ENCODE results near the gene IGLL1. TPM values are rescaled to one million over a fixed set of nuclear protein-coding genes. Genes with fewer than 3 reads are reported as not detected.

Gene IGLL1
- total and polyA plus RNA-seq, 2 experiments from 2014 or later, result not detected

DNA sequence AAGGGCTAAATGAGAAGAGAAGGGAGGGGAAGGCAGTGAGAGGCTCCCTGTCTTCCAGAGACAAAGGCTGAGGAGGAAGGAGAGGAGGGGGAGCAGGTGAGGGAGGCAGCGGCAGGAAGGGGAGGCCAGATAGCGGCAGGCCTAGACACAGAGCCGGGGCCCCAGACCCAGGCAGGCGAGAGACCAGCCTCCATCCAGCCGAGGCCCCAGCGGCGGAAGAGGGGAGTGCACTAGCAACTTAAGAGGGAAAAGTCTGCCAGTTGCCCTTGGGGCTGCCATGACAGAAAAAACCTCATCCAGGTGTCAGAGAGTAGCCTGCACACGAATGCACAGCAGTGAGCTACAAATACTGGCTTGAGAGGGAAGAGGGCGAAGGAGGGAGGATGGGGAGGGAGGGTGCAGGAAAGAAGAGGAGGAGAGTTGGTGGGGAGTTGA lies 46.7 kb downstream of the IGLL1 start:
- H3K4me1 ChIP-seq (ENCODE audit: insufficient read depth), result peaks cover 46% of the 10 kb centered on the region
- no peaks in the 10 kb centered on the region for H3K79me2 ChIP-seq (replicated peaks; ENCODE audit: insufficient read depth)
- H3K27me3 ChIP-seq (ENCODE audit: insufficient read depth), result peaks cover 20% of the 10 kb centered on the region
- H3K27ac Mint-ChIP-seq, result peak overlapping the region; percentile 80
- peaks cover 41% of the 10 kb centered on the region for H3K27me3 Mint-ChIP-seq (ENCODE audit: insufficient read depth, low read depth, poor library complexity)
- peak overlapping the region; percentile 89 for H2AFZ ChIP-seq
- H3K9me3 Mint-ChIP-seq, result peaks cover 2% of the 10 kb centered on the region
- H3K4me3 ChIP-seq, result peak overlapping the region; percentile 49
- peaks cover 9% of the 10 kb centered on the region; the same call in 1 of the 2 replicates for H3F3A ChIP-seq (replicated peaks; ENCODE audit: low read depth)
- 0 out of 2 replicates have a peak overlapping the region, but pooled peaks have one; percentile 33 for H3K27ac ChIP-seq (ENCODE audit: low read depth)
- DNase-seq (ENCODE audit: low spot score) (peak; percentile 91), ATAC-seq (peak; percentile 84)
- H3K36me3 ChIP-seq (ENCODE audit: insufficient read depth), result no peaks in the 10 kb centered on the region
- no peaks in the 10 kb centered on the region for H4K20me1 ChIP-seq (replicated peaks; ENCODE audit: insufficient read depth)
- H3K9me2 ChIP-seq (ENCODE audit: insufficient read depth), result no peaks in the 10 kb centered on the region
- H3K4me1 Mint-ChIP-seq, result peaks cover 64% of the 10 kb centered on the region
- TF ChIP-seq, protein P1, sequence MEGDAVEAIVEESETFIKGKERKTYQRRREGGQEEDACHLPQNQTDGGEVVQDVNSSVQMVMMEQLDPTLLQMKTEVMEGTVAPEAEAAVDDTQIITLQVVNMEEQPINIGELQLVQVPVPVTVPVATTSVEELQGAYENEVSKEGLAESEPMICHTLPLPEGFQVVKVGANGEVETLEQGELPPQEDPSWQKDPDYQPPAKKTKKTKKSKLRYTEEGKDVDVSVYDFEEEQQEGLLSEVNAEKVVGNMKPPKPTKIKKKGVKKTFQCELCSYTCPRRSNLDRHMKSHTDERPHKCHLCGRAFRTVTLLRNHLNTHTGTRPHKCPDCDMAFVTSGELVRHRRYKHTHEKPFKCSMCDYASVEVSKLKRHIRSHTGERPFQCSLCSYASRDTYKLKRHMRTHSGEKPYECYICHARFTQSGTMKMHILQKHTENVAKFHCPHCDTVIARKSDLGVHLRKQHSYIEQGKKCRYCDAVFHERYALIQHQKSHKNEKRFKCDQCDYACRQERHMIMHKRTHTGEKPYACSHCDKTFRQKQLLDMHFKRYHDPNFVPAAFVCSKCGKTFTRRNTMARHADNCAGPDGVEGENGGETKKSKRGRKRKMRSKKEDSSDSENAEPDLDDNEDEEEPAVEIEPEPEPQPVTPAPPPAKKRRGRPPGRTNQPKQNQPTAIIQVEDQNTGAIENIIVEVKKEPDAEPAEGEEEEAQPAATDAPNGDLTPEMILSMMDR (conservative IDR thresholded peaks at IDR 0.05; ENCODE audit: low read depth in 2 of 2), result peak; percentile 25 to 57; a peak in 3 of 4 replicates
- no peak for TF ChIP-seq EZH2phosphoT487 (IDR thresholded peaks at IDR 0.05; ENCODE audit: unreplicated experiment)
- H3K36me3 Mint-ChIP-seq (ENCODE audit: low read depth), result 0 out of 3 replicates have a peak, but pooled peaks cover 4% of the 10 kb centered on the region
- peak overlapping the region; percentile 62 for H3K4me3 Mint-ChIP-seq
- peak overlapping the region; percentile 83 for H3K4me2 ChIP-seq

DNA sequence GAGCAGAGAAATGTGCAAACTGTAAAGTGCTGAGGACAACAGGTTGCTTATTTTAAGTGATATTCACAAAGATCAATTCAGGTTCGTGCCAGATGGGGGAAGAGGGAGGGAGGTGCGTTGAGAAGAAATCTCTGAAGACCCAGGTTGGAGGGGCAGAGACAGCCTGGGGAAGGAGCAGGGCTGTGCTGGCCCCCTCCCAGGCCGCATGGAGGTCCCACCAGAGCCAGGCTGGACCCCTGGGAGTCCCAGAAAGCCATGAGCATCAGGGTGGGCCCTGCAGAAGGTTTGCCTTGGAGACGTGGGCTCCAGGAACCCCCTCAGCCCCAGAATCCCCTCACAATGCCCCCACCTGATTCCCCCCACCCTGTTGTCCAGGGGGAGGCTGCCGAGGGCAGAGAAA lies 47.4 kb downstream of the IGLL1 start:
- no peaks in the 10 kb centered on the region for H3K9me2 ChIP-seq (ENCODE audit: insufficient read depth)
- H3K36me3 ChIP-seq (ENCODE audit: insufficient read depth), result no peaks in the 10 kb centered on the region
- H3K27me3 ChIP-seq (ENCODE audit: insufficient read depth), result peaks cover 22% of the 10 kb centered on the region
- DNase-seq (ENCODE audit: low spot score) (no peak), ATAC-seq (no peak)
- peaks cover 40% of the 10 kb centered on the region for H3K4me1 ChIP-seq (ENCODE audit: insufficient read depth)
- H3K27ac ChIP-seq (ENCODE audit: low read depth), result no peak overlapping the region
- peaks cover 9% of the 10 kb centered on the region; the same call in 1 of the 2 replicates for H3F3A ChIP-seq (replicated peaks; ENCODE audit: low read depth)
- peak overlapping the region; percentile 83 for H3K4me2 ChIP-seq
- no peak overlapping the region; the same call in 1 of the 2 replicates for H2AFZ ChIP-seq
- 0 out of 2 replicates have a peak overlapping the region, but pooled peaks have one; percentile 28 for H3K4me3 ChIP-seq
- no peaks in the 10 kb centered on the region for H4K20me1 ChIP-seq (replicated peaks; ENCODE audit: insufficient read depth)
- peaks cover 38% of the 10 kb centered on the region for H3K27me3 Mint-ChIP-seq (ENCODE audit: insufficient read depth, low read depth, poor library complexity)
- H3K27ac Mint-ChIP-seq, result no peak overlapping the region
- 0 out of 3 replicates have a peak, but pooled peaks cover 4% of the 10 kb centered on the region for H3K36me3 Mint-ChIP-seq (ENCODE audit: low read depth)
- H3K4me1 Mint-ChIP-seq, result peaks cover 58% of the 10 kb centered on the region
- peaks cover 2% of the 10 kb centered on the region for H3K9me3 Mint-ChIP-seq
- peak overlapping the region; percentile 62; the same call in 1 of the 3 replicates for H3K4me3 Mint-ChIP-seq
- no peaks in the 10 kb centered on the region for H3K79me2 ChIP-seq (replicated peaks; ENCODE audit: insufficient read depth)
- TF ChIP-seq CREB1 (CRISPR knock-in tag; IDR thresholded peaks at IDR 0.05; ENCODE audit: low read depth), result no peak
- TF ChIP-seq EZH2 (IDR thresholded peaks at IDR 0.05; ENCODE audit: low read depth, unreplicated experiment), result no peak
- no peak for TF ChIP-seq JUNB (IDR thresholded peaks at IDR 0.05; ENCODE audit: unreplicated experiment)
- TF ChIP-seq, protein P2, sequence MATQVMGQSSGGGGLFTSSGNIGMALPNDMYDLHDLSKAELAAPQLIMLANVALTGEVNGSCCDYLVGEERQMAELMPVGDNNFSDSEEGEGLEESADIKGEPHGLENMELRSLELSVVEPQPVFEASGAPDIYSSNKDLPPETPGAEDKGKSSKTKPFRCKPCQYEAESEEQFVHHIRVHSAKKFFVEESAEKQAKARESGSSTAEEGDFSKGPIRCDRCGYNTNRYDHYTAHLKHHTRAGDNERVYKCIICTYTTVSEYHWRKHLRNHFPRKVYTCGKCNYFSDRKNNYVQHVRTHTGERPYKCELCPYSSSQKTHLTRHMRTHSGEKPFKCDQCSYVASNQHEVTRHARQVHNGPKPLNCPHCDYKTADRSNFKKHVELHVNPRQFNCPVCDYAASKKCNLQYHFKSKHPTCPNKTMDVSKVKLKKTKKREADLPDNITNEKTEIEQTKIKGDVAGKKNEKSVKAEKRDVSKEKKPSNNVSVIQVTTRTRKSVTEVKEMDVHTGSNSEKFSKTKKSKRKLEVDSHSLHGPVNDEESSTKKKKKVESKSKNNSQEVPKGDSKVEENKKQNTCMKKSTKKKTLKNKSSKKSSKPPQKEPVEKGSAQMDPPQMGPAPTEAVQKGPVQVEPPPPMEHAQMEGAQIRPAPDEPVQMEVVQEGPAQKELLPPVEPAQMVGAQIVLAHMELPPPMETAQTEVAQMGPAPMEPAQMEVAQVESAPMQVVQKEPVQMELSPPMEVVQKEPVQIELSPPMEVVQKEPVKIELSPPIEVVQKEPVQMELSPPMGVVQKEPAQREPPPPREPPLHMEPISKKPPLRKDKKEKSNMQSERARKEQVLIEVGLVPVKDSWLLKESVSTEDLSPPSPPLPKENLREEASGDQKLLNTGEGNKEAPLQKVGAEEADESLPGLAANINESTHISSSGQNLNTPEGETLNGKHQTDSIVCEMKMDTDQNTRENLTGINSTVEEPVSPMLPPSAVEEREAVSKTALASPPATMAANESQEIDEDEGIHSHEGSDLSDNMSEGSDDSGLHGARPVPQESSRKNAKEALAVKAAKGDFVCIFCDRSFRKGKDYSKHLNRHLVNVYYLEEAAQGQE (IDR thresholded peaks at IDR 0.05; ENCODE audit: unreplicated experiment), result no peak
- no peak for TF ChIP-seq ETS1 (IDR thresholded peaks at IDR 0.05)
- TF ChIP-seq, protein P1 (conservative IDR thresholded peaks at IDR 0.05; ENCODE audit: low read depth in 2 of 2), result no peak
- no peak for TF ChIP-seq ZNF331 (CRISPR knock-in tag; IDR thresholded peaks at IDR 0.05; ENCODE audit: low read depth)
- TF ChIP-seq NANOG (IDR thresholded peaks at IDR 0.05; ENCODE audit: borderline replicate concordance), result no peak

All from GM23338 (cell line).